GM23338 (cell line): ENCODE measurements around the gene TMEM207.

ENCODE experiments used
- EZH2 ChIP-seq: fragments of 200-600 bp; sonication (generic); IDR thresholded peaks from one replicate; pipeline ENCODE4 v1.8.0; 2017; ENCODE audit warnings: antibody characterized with exemption, mild to moderate bottlenecking, low read depth; ENCODE audit not compliant: unreplicated experiment
- JUNB ChIP-seq: IDR thresholded peaks from one replicate; pipeline ENCODE4 v1.6.1; 2016; ENCODE audit warnings: antibody characterized with exemption; ENCODE audit not compliant: unreplicated experiment
- POLR2AphosphoS5 ChIP-seq: IDR thresholded peaks from 2 replicates; pipeline ENCODE4 v1.6.1; 2016; ENCODE audit warnings: antibody characterized with exemption, low read depth
- TF ChIP-seq, protein P1 (sequence below), 2 experiments: fragments of 200-600 bp in 1 of 2; sonication (generic) in 1 of 2; conservative IDR thresholded peaks; 2 replicates each; pipeline versions ENCODE4 v1.5.1 to v1.6.1; 2016 to 2017; ENCODE audit warnings: antibody characterized with exemption in 2 of 2, low read depth in 2 of 2, mild to moderate bottlenecking in 2 of 2, moderate library complexity in 1 of 2
- TF ChIP-seq, protein P2 (sequence below): IDR thresholded peaks from one replicate; pipeline ENCODE4 v1.6.1; 2018; ENCODE audit warnings: antibody characterized with exemption; ENCODE audit not compliant: unreplicated experiment

DNA sequence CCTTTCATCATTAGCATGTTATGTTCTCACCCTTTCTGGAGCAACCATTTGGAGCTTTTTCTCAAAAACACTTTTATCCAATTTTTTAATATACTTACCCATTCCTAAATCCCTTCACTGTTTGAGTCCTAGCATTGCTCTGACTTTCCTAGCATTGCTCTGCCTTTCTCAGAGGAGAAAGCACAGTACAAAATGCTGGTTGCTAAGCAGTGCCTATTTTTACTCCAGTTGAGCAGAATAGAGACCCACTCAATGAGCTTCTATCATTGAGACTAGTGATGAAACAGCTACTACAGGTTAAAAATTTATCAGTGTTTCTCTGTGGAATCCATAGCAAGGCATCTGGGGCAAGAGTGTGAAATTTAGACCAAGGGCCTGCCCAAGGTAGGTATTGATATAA is 42.4 kb upstream of the TMEM207 start:
- TF ChIP-seq, protein P1, sequence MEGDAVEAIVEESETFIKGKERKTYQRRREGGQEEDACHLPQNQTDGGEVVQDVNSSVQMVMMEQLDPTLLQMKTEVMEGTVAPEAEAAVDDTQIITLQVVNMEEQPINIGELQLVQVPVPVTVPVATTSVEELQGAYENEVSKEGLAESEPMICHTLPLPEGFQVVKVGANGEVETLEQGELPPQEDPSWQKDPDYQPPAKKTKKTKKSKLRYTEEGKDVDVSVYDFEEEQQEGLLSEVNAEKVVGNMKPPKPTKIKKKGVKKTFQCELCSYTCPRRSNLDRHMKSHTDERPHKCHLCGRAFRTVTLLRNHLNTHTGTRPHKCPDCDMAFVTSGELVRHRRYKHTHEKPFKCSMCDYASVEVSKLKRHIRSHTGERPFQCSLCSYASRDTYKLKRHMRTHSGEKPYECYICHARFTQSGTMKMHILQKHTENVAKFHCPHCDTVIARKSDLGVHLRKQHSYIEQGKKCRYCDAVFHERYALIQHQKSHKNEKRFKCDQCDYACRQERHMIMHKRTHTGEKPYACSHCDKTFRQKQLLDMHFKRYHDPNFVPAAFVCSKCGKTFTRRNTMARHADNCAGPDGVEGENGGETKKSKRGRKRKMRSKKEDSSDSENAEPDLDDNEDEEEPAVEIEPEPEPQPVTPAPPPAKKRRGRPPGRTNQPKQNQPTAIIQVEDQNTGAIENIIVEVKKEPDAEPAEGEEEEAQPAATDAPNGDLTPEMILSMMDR (conservative IDR thresholded peaks at IDR 0.05; ENCODE audit: low read depth in 2 of 2): no peak
- TF ChIP-seq POLR2AphosphoS5 (no peak), EZH2 (no peak), JUNB (no peak)
- TF ChIP-seq, protein P2, sequence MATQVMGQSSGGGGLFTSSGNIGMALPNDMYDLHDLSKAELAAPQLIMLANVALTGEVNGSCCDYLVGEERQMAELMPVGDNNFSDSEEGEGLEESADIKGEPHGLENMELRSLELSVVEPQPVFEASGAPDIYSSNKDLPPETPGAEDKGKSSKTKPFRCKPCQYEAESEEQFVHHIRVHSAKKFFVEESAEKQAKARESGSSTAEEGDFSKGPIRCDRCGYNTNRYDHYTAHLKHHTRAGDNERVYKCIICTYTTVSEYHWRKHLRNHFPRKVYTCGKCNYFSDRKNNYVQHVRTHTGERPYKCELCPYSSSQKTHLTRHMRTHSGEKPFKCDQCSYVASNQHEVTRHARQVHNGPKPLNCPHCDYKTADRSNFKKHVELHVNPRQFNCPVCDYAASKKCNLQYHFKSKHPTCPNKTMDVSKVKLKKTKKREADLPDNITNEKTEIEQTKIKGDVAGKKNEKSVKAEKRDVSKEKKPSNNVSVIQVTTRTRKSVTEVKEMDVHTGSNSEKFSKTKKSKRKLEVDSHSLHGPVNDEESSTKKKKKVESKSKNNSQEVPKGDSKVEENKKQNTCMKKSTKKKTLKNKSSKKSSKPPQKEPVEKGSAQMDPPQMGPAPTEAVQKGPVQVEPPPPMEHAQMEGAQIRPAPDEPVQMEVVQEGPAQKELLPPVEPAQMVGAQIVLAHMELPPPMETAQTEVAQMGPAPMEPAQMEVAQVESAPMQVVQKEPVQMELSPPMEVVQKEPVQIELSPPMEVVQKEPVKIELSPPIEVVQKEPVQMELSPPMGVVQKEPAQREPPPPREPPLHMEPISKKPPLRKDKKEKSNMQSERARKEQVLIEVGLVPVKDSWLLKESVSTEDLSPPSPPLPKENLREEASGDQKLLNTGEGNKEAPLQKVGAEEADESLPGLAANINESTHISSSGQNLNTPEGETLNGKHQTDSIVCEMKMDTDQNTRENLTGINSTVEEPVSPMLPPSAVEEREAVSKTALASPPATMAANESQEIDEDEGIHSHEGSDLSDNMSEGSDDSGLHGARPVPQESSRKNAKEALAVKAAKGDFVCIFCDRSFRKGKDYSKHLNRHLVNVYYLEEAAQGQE: no peak
